HG02759 (cell line): ENCODE data around the gene HAT1.
"Not testable (repeated sequence)": the region's sequence is repeated elsewhere in the genome, so short reads cannot be mapped to it uniquely, and the experiment has no call there.

Experiments
- ATAC-seq: cut with Tn5 transposase; IDR thresholded peaks from one replicate; pipeline ENCODE4 v1.9.1; 2021; ENCODE audit warnings: mild to moderate bottlenecking, moderate library complexity; ENCODE audit not compliant: unreplicated experiment

The HAT1 gene

DNA sequence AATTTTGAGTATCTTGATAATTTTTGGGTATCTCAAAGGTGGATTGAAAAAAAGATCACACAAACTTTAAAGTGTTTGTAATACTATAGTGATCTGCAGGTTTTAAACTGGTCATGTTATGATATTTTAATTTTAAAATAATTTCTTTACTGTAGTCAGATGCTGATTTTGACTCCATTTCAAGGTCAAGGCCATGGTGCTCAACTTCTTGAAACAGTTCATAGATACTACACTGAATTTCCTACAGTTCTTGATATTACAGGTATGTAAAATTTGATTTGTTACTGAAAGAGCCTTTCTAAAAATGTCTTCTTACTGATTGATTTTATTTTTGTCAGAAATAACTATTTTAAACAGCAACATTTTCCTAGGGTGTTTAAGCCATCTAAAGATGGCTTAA lies 44.4 kb downstream of the HAT1 start:
- no peak for ATAC-seq

DNA sequence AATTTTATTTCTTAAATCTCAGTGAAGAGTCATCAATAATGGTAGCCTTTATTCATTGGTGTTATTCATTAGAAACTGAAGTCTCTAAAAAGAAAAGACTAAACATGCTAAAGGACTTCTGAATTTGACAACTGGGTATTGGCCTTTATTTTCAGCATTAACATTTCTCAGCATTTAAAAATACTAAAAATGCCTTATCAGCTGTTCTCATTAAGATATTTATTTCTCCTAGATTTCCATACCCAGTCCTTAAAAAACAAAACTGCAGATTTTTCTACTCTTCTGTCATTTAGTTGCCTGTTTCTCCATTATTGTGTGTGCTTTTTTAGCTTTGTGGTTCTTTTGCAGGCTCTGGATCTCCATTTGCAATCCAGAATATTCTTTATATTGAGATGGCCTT lies 46.2 kb downstream of the HAT1 start:
- ATAC-seq, result no peak

DNA sequence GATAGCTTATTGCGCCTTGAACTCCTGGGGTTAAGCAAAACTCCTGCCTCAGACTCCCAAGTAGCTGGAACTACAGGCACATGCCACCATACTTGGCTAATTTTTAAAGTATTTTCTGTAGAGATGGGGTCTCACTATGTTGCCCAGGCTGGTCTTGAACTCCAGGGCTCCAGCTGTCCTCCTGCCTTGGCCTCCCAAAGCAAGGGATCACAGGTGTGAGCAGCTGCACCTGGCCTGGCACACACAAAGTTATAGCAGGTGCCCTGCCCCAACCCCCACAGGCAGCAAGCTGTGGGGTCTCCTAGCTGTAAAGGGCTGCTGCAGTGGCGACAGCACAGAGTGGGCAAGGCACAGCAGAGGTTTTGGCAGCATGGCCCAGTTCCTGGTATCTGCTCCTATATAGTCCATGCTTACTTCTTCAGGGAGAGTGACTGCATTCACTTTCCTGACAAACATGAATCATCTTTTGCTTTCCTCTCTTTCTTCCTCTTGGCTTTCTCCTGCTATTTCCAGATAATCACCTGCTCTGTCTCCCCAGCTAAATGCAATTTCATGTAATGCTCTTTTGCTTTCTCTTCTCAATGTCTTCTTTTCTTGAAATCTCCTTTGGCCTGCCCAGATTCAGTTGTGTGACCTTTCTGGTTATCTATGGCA lies 50.2 kb downstream of the HAT1 start:
- no peak for ATAC-seq

DNA sequence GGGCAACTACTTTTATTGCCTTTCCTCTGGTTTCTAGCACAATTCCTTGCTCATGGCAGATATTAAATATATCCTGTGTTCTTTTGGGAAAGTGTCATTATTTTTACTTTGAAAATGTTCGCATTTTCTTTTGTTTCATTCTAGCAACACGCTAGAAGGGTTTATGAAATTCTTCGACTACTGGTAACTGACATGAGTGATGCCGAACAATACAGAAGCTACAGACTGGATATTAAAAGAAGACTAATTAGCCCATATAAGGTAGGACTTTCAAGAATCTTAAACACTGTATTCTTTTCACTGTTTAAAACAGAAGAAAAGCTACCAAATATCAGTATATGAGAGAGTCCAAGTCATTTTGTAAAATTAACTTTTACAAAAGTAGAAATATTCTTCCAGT lies 56.8 kb downstream of the HAT1 start:
- no peak for ATAC-seq

DNA sequence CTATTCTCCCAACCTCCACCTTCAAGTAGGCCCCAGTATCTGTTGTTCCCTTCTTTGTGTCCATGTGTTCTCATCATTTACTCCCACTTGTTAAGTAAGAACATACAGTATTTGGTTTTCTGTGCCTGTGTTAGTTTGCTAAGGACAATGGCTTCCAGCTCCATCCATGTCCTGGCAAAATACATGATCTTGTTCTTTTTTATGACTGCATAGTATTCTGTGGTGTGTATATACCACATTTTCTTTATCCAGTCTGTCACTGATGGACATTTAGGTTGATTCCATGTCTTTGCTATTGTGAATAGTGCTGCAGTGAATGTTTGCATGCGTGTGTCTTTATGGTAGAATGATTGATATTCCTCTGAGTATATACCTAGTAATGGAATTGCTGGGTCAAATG lies 61.7 kb downstream of the HAT1 start:
- ATAC-seq, result not testable (repeated sequence)

DNA sequence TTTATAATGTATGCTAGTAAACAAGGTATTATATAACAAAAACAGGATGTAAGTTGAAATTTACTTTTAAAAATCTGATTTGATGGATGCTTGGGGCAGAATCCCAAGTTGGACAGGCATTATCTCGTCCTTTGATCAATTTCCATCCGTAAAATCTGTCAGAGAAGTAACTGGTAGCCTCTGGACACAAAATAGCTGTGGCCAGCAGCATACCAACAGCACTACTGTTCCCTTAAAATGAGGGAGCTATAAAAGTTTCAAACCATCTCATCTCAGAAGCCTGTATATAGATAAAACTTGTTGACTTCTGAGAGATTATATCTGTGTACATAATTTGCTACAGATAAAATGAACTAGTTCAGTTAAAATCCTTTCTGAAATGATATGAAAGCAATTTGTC lies 62.8 kb downstream of the HAT1 start:
- no peak for ATAC-seq

DNA sequence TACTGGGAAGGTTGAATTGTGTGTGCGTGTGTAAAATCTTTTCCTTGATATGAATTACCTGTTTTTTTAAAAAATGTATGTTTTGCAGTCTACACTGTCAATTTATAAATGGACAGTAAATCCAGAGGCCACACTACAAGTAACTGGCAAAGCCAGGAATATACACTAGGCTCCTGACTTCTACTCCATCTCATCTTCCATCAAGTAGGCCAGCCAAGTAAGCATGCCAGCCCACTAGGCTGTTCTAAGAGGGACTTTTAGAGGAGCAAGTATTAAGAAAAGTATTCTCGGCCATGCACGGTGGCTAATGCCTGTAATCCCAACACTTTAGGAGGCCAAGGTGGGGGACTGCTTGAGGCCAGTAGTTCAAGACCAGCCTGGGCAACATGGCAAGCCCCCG lies 64.5 kb downstream of the HAT1 start:
- no peak for ATAC-seq

DNA sequence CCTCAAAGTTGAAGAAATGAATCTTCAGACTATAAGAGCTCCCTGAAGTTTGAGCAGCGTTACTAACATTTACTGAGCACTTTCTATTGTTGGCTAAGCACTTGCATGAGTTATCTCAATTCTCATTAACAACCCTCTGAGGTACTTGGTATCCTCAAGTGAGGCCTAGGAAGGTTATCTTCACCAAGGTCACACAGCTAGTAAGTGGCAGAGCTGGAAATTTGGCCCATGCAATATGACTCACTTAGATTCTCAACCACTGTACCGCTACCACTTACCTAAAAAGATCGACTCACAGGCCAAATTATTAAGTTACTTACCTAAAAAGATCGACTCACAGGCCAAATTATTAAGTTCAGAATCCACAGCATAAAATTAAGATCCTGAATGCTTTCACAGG lies 68.8 kb downstream of the HAT1 start:
- no peak for ATAC-seq

DNA sequence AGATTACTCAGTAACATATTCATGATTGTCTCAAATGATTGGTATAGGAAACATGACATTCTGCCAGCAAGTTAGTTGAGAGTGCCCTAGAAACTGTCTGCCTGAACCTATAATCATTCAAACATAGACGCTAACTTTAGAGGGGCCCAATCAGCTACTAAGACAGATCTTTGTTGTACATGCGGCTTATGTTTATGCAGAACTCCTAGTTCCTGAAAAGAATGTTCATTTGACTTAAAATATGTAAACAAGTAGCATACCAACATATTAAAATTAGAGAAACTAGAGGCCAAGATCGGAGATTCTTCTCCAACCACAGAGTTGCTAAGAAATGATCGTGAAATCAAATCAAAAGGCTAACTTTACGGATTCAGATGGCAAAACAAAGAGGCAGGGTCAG lies 73.3 kb downstream of the HAT1 start:
- ATAC-seq, result no peak

DNA sequence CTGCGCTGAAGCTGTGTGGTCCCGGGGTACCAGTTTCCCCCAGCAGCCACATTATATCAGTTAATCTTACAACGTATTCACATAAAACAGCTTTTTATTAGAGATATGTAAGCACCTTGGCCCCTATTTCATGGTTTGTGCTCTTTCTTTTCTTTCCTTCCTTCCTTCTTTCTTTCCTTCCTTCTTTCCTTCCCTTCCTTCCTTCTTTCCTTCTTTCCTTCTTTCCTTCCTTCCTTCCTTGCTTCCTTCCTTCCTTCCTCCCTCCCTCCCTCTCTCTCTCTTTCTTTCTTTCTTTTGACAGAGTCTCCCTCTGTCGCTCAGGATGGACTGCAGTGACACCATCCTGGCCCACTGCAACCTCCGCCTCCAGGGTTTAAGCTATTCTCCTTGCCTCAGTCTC lies 73.8 kb downstream of the HAT1 start:
- no peak for ATAC-seq

DNA sequence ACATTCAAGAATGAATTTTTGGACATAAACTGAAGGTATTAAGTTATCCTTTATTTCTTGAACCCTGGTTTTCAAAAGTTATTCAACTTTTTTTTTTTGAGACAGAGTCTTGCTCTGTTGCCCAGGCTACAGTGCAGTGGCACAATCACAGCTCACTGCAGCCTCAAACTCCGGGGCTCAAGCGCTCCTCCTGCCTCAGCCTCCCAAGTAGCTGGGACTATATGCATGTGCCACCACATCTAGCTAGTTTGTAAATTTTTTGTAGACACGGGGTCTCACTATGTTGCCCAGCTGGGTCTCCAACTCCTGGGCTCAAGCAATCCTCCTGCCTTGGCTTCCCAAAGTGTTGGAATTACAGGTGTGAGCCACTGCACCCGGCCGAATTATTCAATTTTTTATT lies 74.8 kb downstream of the HAT1 start:
- ATAC-seq, result not testable (repeated sequence)

DNA sequence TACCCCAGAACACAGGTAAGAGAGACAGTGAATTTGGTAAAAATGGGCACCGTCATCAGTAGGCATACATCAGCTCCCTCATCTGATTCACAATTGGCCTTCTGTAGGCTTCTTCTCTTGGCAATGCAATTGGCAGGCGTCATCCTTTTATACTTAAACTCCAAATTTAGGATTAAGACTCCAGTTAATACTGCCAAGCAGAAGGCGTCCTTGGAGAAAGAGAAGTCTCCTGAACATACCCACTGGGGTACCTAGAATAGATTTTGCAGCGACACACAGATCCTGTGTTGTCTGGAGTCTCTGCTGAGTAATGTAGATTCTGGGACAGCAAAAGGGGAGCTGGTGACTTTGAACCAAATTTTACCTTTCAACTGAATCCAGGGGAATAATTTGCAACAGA lies 76.9 kb downstream of the HAT1 start:
- no peak for ATAC-seq

DNA sequence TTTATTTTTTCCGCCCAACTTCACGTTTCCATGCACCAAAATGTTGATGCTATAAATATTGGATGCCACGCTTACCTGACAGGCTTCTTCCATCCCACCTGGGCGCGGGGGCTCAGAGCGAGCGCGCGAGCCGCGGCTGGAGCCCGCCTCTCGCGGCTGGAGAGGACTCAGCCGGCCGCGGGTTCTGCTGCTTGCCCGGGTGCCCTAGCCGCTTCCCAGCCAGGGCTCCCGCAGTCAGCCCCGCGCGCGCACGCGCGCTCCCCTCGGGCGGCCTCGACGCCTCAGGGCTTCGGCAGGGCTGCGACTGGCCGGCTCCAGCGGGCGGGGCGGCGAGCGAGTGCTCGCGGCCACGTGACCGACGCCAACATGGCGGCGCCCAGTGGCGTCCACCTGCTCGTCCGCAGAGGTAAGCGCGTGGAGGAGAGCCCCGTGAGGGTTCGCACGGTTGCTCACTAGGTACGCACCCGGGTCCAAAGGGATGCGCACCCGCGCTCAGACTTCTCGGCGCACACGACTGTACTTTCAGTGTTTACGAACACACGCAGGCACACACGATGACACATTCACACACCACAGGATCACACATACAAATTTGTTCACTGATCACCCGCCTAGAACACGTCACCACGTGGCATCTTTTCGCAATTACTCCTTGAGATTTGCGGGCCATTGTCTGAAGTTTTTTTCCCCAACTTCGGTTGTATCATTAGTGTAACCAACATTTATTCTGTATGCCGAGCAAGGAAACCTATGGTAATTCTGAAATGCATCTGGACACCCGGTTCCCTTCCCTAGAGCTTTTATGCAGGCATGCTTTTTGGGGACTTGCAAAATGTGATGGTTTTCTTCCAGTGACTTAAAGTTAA lies 77.6 kb downstream of the HAT1 start, which contains the start of gene METAP1D:
Gene METAP1D, plus strand, starts transcription at position 350 of the 866 bp plus-strand sequence. Its CDS starts 17 bp downstream, at position 367.
- peak; percentile 98 for ATAC-seq

DNA sequence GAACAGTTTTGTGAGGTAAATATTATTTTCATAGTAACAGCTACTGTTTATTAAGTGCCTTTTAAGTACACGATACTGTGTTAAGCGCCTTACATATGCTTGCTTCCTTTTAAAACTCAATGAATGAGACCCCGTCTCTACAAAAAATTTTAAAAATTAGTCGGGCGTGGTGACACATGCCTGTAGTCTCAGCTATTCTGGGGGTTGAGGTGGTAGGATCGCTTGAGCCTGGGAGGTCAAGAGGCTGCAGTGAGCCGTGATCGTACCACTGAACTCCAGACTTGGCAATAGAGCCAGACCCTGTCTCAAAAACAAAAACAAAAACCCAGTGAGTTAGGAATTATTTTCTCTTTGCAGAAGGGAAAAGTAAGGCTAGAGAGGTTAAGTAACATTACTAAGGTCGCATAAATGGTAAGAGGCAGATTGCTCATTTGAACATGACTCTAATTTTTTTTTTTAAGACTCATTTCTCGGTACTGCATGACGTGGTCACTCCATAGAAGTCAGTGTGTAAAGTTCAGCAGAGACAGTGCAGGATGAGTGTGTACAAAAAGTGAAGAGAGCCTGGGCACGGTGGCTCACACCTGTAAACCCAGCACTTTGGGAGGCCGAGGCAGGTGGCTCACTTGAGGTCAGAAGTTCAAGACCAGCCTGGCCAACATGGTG lies 78.6 kb downstream of the HAT1 start:
- no peak for ATAC-seq

DNA sequence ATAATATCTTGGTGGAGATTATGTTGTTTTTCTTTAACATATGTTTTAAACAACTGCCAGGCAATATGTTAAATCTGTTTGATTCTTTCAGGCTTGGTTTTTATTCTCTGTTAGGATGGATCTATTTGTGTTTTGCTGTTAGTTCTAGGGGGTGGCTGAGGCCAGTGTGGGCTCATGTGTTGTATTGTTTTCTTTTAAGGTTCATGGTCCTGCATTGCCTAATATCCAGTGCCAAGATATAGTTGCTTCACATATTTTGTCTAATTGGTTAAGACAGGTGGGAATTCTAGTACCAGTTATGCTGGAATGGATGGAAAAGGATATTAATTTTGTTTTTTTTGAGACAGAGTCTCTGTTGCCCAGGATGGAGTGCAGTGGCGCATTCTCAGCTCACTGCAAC lies 85.1 kb downstream of the HAT1 start:
- ATAC-seq, result no peak

DNA sequence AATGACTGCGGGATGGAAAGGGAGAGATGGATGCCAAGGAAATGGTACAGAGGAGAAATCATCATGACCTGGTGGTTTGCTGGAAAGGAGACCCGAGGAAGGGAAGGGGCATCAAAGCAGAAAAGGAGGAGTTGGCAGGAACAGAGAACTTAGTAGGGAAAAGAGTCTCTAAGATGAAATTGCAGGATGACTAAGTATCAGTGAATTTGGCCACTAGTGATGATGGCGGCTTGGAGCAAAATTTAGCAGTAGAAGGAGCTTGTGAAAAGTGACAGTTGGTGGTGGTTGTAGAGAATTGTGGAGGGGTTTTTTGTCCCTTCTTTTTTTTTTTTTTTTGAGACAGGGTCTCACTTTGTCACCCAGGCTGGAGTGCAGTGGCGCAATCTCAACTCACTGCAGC lies 87.6 kb downstream of the HAT1 start:
- ATAC-seq, result no peak

DNA sequence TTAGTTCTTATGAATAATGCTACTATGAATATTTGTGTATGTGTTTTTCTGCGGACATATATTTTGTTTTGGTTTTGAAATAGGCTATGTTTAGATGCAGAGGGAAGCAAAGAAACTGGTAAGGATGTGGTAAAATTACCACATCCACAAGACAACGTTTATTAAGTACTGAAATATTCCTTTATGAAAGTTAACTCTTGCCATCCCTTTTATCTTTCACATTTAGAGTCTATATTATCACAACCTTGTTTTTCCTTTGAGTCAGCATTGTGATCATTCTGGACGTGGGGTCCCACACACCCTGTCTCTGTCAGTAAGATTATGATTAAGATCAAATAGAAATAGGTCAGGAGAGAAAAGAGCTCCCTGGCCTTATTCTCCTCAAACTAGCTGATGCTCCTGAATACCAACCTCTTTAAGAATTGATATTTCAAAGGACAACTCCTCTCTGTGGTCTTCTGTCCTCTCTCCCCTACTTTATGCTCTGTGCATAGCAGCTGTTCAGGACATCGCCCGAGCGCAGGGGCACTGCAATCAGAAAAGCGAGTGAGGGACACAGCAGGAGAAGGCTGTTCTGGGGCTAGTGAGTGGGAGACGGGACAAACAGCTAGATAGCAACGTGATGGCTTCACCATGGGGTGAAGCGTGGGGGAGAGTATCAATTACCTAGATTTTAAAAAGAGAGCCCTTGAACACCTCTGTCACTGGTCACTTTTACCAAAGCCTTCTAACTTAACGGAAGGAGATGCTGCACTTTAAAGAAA lies 89.7 kb downstream of the HAT1 start:
- ATAC-seq, result no peak

DNA sequence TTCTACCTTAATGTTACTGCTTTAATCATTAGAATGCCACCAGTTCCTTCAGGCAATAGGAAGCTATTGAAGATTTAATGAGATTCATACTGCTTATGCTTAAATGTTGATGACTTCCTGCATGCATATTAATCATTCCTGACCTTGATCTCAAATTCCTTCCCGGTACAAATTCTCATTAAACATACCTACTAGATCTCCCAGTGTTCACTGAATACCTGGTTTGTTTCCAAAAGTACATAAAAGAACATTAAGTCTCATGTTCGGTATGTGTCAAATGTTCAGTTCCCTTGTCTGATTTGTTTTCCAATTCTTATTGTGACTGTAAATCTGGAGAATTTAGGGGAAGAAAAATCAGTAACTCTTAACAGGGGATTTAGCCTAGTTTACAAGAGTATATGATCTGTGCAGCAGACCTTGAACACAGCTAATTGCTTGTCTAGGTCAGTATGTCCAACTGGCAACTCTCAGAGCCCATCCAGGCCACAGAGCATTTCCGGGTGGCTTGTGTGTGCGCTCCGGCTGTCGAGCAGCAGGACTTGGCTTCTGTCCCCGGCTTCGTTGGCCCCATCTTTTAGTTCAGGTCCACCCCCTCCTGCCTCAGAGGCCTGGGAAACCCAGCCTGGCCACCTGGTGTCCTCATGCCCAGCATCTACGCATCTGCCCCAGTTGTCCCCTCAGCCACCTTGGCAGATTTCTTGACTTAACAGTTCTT lies 90.6 kb downstream of the HAT1 start:
- no peak for ATAC-seq

DNA sequence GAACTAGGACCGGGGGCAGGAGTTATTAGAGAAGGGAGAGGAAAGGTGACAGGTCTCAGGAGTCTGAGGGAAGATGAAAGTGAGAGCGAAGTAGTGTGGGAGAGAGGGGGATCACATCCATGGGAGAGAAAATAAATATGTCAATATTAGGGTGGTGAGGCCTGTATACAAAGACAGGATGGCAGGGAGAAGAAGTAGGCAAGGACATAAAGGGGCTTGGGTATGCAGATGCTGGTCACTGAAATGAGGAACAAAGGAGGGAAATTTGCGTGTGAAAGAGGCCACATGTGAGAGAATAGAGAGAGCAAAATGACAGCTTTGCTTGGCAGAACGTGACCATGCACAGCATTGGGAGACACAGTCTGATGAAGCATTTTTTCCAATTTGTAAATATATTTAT lies 91.1 kb downstream of the HAT1 start:
- ATAC-seq, result peak; percentile 76
